ENCODE data around the gene CADPS. TPM values are rescaled to one million over a fixed set of nuclear protein-coding genes. Genes with fewer than 3 reads are reported as not detected.

The CADPS gene
- total RNA-seq, 1 experiment from 2014 or later, result 7.0 TPM

- no peak overlapping the region for H3K4me3 Mint-ChIP-seq
- H3K36me3 Mint-ChIP-seq, result no peaks in the 10 kb centered on the region
- no peak for DNase-seq (ENCODE audit: low spot score)
- H3K27me3 Mint-ChIP-seq (ENCODE audit: low read depth), result no peaks in the 10 kb centered on the region
- H3K9me3 Mint-ChIP-seq, result peaks cover 4% of the 10 kb centered on the region; the same call in 1 of the 2 replicates
- no peak for ATAC-seq
- peaks cover 15% of the 10 kb centered on the region for H3K4me1 Mint-ChIP-seq
- ChIA-PET POLR2A (no interaction called here), CTCF (no interaction called here)
- TF ChIP-seq ZNF281 (CRISPR knock-in tag; IDR thresholded peaks at IDR 0.05) (no peak), ATF2 (CRISPR knock-in tag; IDR thresholded peaks at IDR 0.05; ENCODE audit: borderline replicate concordance, low read depth) (no peak)
- no peak overlapping the region for H3K27ac Mint-ChIP-seq
Measured at GRCh38 chr3:62462104-62462762, 413.0 kb downstream of the CADPS start.

GRCh38 chr3:62454916-62455315 lies 420.3 kb downstream of the CADPS start:
- no peaks in the 10 kb centered on the region for H3K27me3 Mint-ChIP-seq (ENCODE audit: low read depth)
- ChIA-PET POLR2A (no interaction called here), CTCF (interaction anchor here (0.6 kb wide), 1 partner anchor 120 kb away, joined by 3 read pairs; no protein-coding TSS in a partner anchor)
- H3K36me3 Mint-ChIP-seq, result no peaks in the 10 kb centered on the region
- peaks cover 24% of the 10 kb centered on the region for H3K4me1 Mint-ChIP-seq
- ATAC-seq, result peak; percentile 32; the same call in 1 of the 2 replicates
- TF ChIP-seq IRF2 (CRISPR knock-in tag; IDR thresholded peaks at IDR 0.05; ENCODE audit: borderline replicate concordance, low read depth) (no peak), AR (CRISPR knock-in tag; IDR thresholded peaks at IDR 0.05) (no peak), HMGXB4 (CRISPR knock-in tag; IDR thresholded peaks at IDR 0.05) (no peak), FOXP1 (CRISPR knock-in tag; IDR thresholded peaks at IDR 0.05; ENCODE audit: borderline replicate concordance) (no peak), ZNF416 (CRISPR knock-in tag; IDR thresholded peaks at IDR 0.05) (no peak), ZNF396 (CRISPR knock-in tag; IDR thresholded peaks at IDR 0.05; ENCODE audit: borderline replicate concordance) (no peak), GTF2I (CRISPR knock-in tag; conservative IDR thresholded peaks at IDR 0.05) (no peak), PREB (CRISPR knock-in tag; IDR thresholded peaks at IDR 0.05; ENCODE audit: borderline replicate concordance) (no peak), TEAD1 (CRISPR knock-in tag; IDR thresholded peaks at IDR 0.05) (no peak), ERG (CRISPR knock-in tag; IDR thresholded peaks at IDR 0.05) (no peak), TCF7 (CRISPR knock-in tag; IDR thresholded peaks at IDR 0.05; ENCODE audit: low read depth) (no peak), ZSCAN18 (CRISPR knock-in tag; IDR thresholded peaks at IDR 0.05) (no peak)
- no peak overlapping the region for H3K27ac Mint-ChIP-seq
- no peak overlapping the region for H3K4me3 Mint-ChIP-seq
- peaks cover 8% of the 10 kb centered on the region; the same call in 1 of the 2 replicates for H3K9me3 Mint-ChIP-seq
- DNase-seq (ENCODE audit: low spot score), result no peak
